ENCODE data around the gene LIM2. TPM values are rescaled to one million over a fixed set of nuclear protein-coding genes. Genes with fewer than 3 reads are reported as not detected.
A peak's percentile ranks its signal among the peaks of the same experiment; 100 is the strongest.

The LIM2 gene
- total and polyA plus RNA-seq, 9 of the 15 experiments (the other 6 are each of a cell fraction or from before 2014, with no cell fraction given), result 0.07 to 0.45 (median 0.18) TPM; not detected in 4

DNA sequence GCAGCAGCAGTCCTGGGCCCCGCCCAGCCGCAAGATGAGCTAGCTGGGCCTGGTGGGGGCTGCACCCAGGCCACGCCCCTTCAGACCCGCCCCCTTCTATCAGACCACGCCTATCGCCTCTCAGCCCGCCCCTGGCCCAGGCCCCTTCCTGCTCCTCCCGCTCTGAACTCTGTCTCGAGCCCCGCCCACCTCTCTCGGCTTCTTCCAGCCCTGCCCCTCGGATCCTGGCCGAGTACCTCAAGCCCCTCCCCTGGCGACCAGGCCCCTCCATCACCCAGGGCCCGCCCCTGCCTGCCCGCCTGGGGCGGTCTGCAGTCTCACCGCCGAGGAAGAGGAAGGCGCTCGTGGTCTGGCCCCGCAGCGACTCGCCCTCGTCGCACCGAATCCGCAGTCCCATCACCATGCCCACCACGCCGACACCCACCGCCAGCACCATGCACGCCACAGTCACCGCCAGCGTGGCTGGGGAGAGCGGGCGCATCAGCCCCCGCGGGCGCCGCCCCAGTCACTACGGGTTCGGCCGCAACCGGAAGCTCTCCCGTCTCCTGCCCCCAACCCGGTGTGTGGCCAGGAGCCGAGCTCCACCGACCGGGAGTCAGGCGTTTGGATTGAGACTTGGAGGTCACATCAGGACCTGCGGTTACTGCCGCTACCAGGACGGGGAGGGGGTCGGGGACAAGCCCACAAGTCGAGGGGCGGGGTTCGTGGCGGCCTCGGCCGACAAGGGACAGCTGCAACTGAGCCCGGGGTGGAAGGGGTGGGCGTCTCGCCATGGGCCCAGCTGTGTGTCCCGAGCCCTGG is 20.0 kb downstream of the LIM2 start:
- H3K79me2 ChIP-seq (ENCODE audit: control insufficient read depth, insufficient read depth, low read length), result peaks cover 51% of the 10 kb centered on the region
- H3K4me1 ChIP-seq (replicated peaks in 1 of 2; ENCODE audit: control insufficient read depth in 2 of 2, insufficient read depth in 2 of 2, low read length in 2 of 2), result peaks cover 29 to 57% of the 10 kb centered on the region in 2 experiments
- ChIA-PET POLR2A (interaction anchor here (0.6 to 1.5 kb wide), 15 partner anchors 10 to 277 kb away, joined by 3 to 11 read pairs (median 4); partner anchors contain the start of gene C19orf84), CTCF (ENCODE audit: low intra/inter-chr PET ratio) (no interaction called here)
- peak overlapping the region; percentile 75 for H3K4me3 ChIP-seq
- H3K36me3 ChIP-seq (ENCODE audit: control insufficient read depth, insufficient read depth, low read length), result no peaks in the 10 kb centered on the region
- in situ Hi-C loops (cut with MboI), result no loop called here
- peak overlapping the region; percentile 94 for H2AFZ ChIP-seq (ENCODE audit: low read depth, low read length)
- WGBS (ENCODE audit: insufficient coverage, low coverage, missing lambda C conversion rate), result 1% methylated on average over 48 of the region's 64 CpGs
- H3K27ac ChIP-seq (ENCODE audit: extremely low read depth, low read depth, low read length), result peak overlapping the region; percentile 85
- intact Hi-C loops (cut with micrococcal nuclease), result loop anchor here (1.0 kb wide), 1 partner anchor 23 kb away; the partner anchor contains the start of gene C19orf84
- H3K9me3 ChIP-seq (replicated peaks; ENCODE audit: control insufficient read depth, insufficient read depth, low read depth, low read length), result no peaks in the 10 kb centered on the region
- H3K9ac ChIP-seq (ENCODE audit: insufficient read depth in 1 of 2, low read depth in 2 of 2, low read length in 2 of 2), result peak overlapping the region; percentile 93 to 94
- peak; percentile 98 for FAIRE-seq
- no peaks in the 10 kb centered on the region for H3K27me3 ChIP-seq (ENCODE audit: control insufficient read depth in 2 of 2, insufficient read depth in 2 of 2, low read length in 2 of 2)
- peak; percentile 89 for ATAC-seq
- H3K4me2 ChIP-seq (ENCODE audit: insufficient read depth, low read length), result peak overlapping the region; percentile 95
- DNase-seq (ENCODE audit: extremely low read depth in 1 of 4, low spot score in 3 of 4), result peak; percentile 96 to 99 (median 97)
- no peaks in the 10 kb centered on the region for H4K20me1 ChIP-seq (replicated peaks; ENCODE audit: control insufficient read depth, insufficient read depth, low read length)
- BruUV-seq (replicated peaks), result TSS peak; percentile 89
- H3K9me1 ChIP-seq (ENCODE audit: control insufficient read depth, insufficient read depth, low read length), result no peaks in the 10 kb centered on the region
- TF ChIP-seq NCOA2 (IDR thresholded peaks at IDR 0.05; ENCODE audit: partially characterized antibody in 2 of 2) (no peak), NCOA6 (IDR thresholded peaks at IDR 0.05) (no peak), SRSF1 (IDR thresholded peaks at IDR 0.05; ENCODE audit: low read depth, low read length) (no peak), SPI1 (IDR thresholded peaks at IDR 0.05; ENCODE audit: borderline replicate concordance, low read depth, low read length) (0 out of 2 replicates have a peak, but pooled peaks have one; percentile 6), BDP1 (IDR thresholded peaks at IDR 0.05; ENCODE audit: insufficient read depth, insufficient read length) (no peak), ZNF57 (CRISPR knock-in tag; IDR thresholded peaks at IDR 0.05) (no peak), ZNF740 (CRISPR knock-in tag; IDR thresholded peaks at IDR 0.05) (0 out of 2 replicates have a peak, but pooled peaks have one; percentile 63), ZNF740 (tag; IDR thresholded peaks at IDR 0.05) (no peak; a peak in 1 of 4 replicates)
- TF ChIP-seq, protein P1, sequence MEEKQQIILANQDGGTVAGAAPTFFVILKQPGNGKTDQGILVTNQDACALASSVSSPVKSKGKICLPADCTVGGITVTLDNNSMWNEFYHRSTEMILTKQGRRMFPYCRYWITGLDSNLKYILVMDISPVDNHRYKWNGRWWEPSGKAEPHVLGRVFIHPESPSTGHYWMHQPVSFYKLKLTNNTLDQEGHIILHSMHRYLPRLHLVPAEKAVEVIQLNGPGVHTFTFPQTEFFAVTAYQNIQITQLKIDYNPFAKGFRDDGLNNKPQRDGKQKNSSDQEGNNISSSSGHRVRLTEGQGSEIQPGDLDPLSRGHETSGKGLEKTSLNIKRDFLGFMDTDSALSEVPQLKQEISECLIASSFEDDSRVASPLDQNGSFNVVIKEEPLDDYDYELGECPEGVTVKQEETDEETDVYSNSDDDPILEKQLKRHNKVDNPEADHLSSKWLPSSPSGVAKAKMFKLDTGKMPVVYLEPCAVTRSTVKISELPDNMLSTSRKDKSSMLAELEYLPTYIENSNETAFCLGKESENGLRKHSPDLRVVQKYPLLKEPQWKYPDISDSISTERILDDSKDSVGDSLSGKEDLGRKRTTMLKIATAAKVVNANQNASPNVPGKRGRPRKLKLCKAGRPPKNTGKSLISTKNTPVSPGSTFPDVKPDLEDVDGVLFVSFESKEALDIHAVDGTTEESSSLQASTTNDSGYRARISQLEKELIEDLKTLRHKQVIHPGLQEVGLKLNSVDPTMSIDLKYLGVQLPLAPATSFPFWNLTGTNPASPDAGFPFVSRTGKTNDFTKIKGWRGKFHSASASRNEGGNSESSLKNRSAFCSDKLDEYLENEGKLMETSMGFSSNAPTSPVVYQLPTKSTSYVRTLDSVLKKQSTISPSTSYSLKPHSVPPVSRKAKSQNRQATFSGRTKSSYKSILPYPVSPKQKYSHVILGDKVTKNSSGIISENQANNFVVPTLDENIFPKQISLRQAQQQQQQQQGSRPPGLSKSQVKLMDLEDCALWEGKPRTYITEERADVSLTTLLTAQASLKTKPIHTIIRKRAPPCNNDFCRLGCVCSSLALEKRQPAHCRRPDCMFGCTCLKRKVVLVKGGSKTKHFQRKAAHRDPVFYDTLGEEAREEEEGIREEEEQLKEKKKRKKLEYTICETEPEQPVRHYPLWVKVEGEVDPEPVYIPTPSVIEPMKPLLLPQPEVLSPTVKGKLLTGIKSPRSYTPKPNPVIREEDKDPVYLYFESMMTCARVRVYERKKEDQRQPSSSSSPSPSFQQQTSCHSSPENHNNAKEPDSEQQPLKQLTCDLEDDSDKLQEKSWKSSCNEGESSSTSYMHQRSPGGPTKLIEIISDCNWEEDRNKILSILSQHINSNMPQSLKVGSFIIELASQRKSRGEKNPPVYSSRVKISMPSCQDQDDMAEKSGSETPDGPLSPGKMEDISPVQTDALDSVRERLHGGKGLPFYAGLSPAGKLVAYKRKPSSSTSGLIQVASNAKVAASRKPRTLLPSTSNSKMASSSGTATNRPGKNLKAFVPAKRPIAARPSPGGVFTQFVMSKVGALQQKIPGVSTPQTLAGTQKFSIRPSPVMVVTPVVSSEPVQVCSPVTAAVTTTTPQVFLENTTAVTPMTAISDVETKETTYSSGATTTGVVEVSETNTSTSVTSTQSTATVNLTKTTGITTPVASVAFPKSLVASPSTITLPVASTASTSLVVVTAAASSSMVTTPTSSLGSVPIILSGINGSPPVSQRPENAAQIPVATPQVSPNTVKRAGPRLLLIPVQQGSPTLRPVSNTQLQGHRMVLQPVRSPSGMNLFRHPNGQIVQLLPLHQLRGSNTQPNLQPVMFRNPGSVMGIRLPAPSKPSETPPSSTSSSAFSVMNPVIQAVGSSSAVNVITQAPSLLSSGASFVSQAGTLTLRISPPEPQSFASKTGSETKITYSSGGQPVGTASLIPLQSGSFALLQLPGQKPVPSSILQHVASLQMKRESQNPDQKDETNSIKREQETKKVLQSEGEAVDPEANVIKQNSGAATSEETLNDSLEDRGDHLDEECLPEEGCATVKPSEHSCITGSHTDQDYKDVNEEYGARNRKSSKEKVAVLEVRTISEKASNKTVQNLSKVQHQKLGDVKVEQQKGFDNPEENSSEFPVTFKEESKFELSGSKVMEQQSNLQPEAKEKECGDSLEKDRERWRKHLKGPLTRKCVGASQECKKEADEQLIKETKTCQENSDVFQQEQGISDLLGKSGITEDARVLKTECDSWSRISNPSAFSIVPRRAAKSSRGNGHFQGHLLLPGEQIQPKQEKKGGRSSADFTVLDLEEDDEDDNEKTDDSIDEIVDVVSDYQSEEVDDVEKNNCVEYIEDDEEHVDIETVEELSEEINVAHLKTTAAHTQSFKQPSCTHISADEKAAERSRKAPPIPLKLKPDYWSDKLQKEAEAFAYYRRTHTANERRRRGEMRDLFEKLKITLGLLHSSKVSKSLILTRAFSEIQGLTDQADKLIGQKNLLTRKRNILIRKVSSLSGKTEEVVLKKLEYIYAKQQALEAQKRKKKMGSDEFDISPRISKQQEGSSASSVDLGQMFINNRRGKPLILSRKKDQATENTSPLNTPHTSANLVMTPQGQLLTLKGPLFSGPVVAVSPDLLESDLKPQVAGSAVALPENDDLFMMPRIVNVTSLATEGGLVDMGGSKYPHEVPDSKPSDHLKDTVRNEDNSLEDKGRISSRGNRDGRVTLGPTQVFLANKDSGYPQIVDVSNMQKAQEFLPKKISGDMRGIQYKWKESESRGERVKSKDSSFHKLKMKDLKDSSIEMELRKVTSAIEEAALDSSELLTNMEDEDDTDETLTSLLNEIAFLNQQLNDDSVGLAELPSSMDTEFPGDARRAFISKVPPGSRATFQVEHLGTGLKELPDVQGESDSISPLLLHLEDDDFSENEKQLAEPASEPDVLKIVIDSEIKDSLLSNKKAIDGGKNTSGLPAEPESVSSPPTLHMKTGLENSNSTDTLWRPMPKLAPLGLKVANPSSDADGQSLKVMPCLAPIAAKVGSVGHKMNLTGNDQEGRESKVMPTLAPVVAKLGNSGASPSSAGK (IDR thresholded peaks at IDR 0.05), result 0 out of 2 replicates have a peak, but pooled peaks have one; percentile 71
